Testis (tissue), 3 donors: ENCODE data around the gene SNX1. TPM values are rescaled to one million over a fixed set of nuclear protein-coding genes. Genes with fewer than 3 reads are reported as not detected.

Experiments used
- DNase-seq: peaks from one replicate; pipeline ENCODE4 v3.0.0-alpha.2; 2019
- H3K27ac ChIP-seq, 2 donors: fragments of 200-600 bp; sonication (generic); one replicate each; pipeline ENCODE4 v1.5.1; 2019
- H3K27me3 ChIP-seq: fragments of 200-600 bp; sonication (generic); one replicate; pipeline ENCODE4 v1.5.1; 2019
- H3K36me3 ChIP-seq: fragments of 200-600 bp; sonication (generic); one replicate; pipeline ENCODE4 v1.5.1; 2017; ENCODE audit warnings: low read depth; ENCODE audit errors: missing control alignments
- H3K4me1 ChIP-seq: fragments of 200-600 bp; sonication (generic); one replicate; pipeline ENCODE4 v1.5.1; 2019
- H3K4me3 ChIP-seq, 2 donors: fragments of 200-600 bp; sonication (generic); one replicate each; pipeline ENCODE4 v1.5.1; 2017 to 2019
- H3K9me3 ChIP-seq: fragments of 200-600 bp; sonication (generic); one replicate; pipeline ENCODE4 v1.5.1; 2017
- POLR2A ChIP-seq: fragments of 450-650 bp; IDR thresholded peaks from one replicate; pipeline ENCODE4 v1.6.1; 2017; ENCODE audit warnings: antibody characterized with exemption, mild to moderate bottlenecking, moderate library complexity
- WGBS, 2 donors: methylation state at CpG; one replicate each; pipeline ENCODE4 v1.1.5; 2018; 5-methylcytosine and 5-hydroxymethylcytosine counted together
- intact Hi-C: fragments of 100-400 bp; cut with DNase I; formaldehyde crosslinking; loops from one replicate; pipeline ENCODE4 v1.15.1; 2023; ENCODE audit warnings: low total_unique reads
- polyA plus RNA-seq: library from polyadenylated mRNA; stranded (reverse); fragments of 350-450 nt; fragmentation: Illumina TruSeq; extraction: RNeasy Lipid Tissue Mini Kit (QIAGEN cat#74804); gene quantifications from one replicate; pipeline ENCODE4 v1.2.3, GENCODE V29; 2014; ENCODE audit warnings: low read depth, low replicate concordance; ENCODE audit not compliant: insufficient read depth
- total RNA-seq, 2 donors: library from RNA; depleted of rRNA; stranded (reverse); fragments of >200 nt; gene quantifications; one replicate each; pipeline ENCODE4 v1.2.3, GENCODE V29; 2016
- TF ChIP-seq, protein P1 (sequence below), 3 experiments: fragments of 450-650 bp in 2 of 3; fragments of 200-600 bp in 1 of 3; sonication (generic) in 1 of 3; IDR thresholded peaks; one replicate each; pipeline ENCODE4 v1.5.1; 2016 to 2019; ENCODE audit warnings: antibody characterized with exemption in 3 of 3, mild to moderate bottlenecking in 2 of 3, moderate library complexity in 1 of 3

Gene SNX1
- total and polyA plus RNA-seq, 3 donors from 2014 or later: 79.1 to 93.1 (median 86.0) TPM

GRCh38 chr15:64146885-64147681 lies 51.3 kb downstream of the SNX1 start:
- Histone ChIP-seq H3K36me3 (no peaks in the 10 kb centered on the region), H3K4me1 (peaks cover 8% of the 10 kb centered on the region), H3K27me3 (no peaks in the 10 kb centered on the region), H3K27ac (no peak overlapping the region), H3K4me3 (no peak overlapping the region), H3K9me3 (no peaks in the 10 kb centered on the region)
- TF ChIP-seq, protein P1, sequence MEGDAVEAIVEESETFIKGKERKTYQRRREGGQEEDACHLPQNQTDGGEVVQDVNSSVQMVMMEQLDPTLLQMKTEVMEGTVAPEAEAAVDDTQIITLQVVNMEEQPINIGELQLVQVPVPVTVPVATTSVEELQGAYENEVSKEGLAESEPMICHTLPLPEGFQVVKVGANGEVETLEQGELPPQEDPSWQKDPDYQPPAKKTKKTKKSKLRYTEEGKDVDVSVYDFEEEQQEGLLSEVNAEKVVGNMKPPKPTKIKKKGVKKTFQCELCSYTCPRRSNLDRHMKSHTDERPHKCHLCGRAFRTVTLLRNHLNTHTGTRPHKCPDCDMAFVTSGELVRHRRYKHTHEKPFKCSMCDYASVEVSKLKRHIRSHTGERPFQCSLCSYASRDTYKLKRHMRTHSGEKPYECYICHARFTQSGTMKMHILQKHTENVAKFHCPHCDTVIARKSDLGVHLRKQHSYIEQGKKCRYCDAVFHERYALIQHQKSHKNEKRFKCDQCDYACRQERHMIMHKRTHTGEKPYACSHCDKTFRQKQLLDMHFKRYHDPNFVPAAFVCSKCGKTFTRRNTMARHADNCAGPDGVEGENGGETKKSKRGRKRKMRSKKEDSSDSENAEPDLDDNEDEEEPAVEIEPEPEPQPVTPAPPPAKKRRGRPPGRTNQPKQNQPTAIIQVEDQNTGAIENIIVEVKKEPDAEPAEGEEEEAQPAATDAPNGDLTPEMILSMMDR (IDR thresholded peaks at IDR 0.05): no peak
- TF ChIP-seq POLR2A: no peak
- intact Hi-C loops: no loop called here
- 37 to 64% methylated on average over 11 to 26 of the region's 26 CpGs for WGBS, 2 donors
- DNase-seq: no peak

DNA sequence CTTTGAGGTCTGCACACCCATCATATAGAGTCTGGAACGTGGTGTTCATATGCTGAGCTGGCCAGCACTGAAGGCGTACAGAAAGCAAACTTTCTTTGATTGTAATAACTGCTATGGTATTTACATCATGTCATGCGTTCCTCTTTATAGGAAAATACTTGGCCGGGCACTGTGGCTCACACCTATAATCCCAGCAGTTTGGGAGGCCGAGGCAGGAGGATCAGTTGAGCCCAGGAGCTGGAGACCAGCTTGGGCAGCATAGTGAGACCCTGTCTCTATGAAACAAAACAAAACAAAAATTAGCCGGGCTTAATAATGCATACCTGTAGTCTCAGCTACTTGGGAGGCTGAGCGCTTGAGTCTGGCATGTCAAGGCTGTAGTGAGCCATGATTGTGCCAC lies 52.4 kb downstream of the SNX1 start:
- intact Hi-C loops: no loop called here
- H3K27ac ChIP-seq: no peak overlapping the region
- H3K4me3 ChIP-seq: no peak overlapping the region
- no peak for DNase-seq
- peaks cover 12% of the 10 kb centered on the region for H3K4me1 ChIP-seq
- 73 to 81% methylated on average over 7 of the region's 7 CpGs for WGBS, 2 donors
- no peaks in the 10 kb centered on the region for H3K9me3 ChIP-seq
- no peaks in the 10 kb centered on the region for H3K36me3 ChIP-seq
- H3K27me3 ChIP-seq: no peaks in the 10 kb centered on the region
- TF ChIP-seq, protein P1 (IDR thresholded peaks at IDR 0.05): no peak

DNA sequence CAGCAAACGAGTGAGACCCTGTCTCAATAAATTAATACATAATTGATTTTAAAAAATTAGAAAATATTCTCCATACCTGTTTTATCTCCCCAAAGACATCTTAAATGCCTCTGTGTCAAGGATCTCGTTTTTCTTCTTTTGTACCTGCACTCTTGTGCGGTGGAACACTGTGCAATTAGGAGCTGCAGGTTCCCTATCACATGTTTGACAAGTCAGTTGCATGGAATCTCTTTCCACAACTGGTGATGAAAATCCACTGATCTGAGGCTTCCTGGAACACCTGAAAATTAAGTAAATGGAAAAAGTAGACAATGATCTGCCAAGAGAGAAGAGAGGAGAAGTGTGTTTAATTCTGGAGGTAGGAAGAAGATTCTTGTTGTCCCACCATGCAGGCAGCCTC lies 52.8 kb downstream of the SNX1 start:
- Histone ChIP-seq H3K4me3 (no peak overlapping the region), H3K27me3 (no peaks in the 10 kb centered on the region), H3K9me3 (no peaks in the 10 kb centered on the region), H3K36me3 (no peaks in the 10 kb centered on the region), H3K27ac (no peak overlapping the region), H3K4me1 (peaks cover 16% of the 10 kb centered on the region)
- intact Hi-C loops: no loop called here
- TF ChIP-seq POLR2A: no peak
- WGBS, 2 donors: 74 to 85% methylated on average over 3 of the region's 3 CpGs
- no peak for DNase-seq

DNA sequence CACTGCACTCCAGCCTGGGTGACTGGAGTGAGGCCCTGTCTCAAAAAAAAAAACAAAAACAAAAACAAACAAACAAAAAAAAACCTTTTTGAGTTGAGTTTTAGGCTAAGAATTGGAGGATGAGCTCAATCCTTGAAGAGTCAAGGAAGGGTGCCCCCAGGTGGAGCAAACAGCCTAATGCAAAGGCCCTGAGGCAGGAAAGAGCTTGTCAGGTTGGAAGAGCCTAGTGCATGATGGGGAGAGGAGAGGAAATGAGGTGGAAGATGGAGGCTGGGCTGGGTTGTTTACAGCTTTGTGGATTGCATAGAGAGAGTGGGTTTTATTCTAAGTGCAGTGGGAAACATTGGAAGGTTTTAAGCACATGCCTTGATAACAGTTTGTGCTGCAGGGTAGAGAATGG lies 53.6 kb downstream of the SNX1 start:
- H3K4me3 ChIP-seq: no peak overlapping the region
- TF ChIP-seq, protein P1 (IDR thresholded peaks at IDR 0.05): no peak
- TF ChIP-seq POLR2A: no peak
- no peaks in the 10 kb centered on the region for H3K27me3 ChIP-seq
- no peak for DNase-seq
- intact Hi-C loops: no loop called here
- H3K36me3 ChIP-seq: no peaks in the 10 kb centered on the region
- no peaks in the 10 kb centered on the region for H3K9me3 ChIP-seq
- no peak overlapping the region for H3K27ac ChIP-seq
- H3K4me1 ChIP-seq: peaks cover 19% of the 10 kb centered on the region

GRCh38 chr15:64149893-64150578 lies 54.3 kb downstream of the SNX1 start:
- H3K9me3 ChIP-seq: no peaks in the 10 kb centered on the region
- no peak overlapping the region for H3K4me3 ChIP-seq
- no peaks in the 10 kb centered on the region for H3K36me3 ChIP-seq
- WGBS, 2 donors: 78 to 80% methylated on average over 5 to 9 of the region's 9 CpGs
- H3K27me3 ChIP-seq: no peaks in the 10 kb centered on the region
- no peak overlapping the region for H3K27ac ChIP-seq
- DNase-seq: no peak
- no peak for TF ChIP-seq POLR2A
- TF ChIP-seq, protein P1 (IDR thresholded peaks at IDR 0.05): no peak
- intact Hi-C loops: loop anchor here (5.0 kb wide), 1 partner anchor 53 kb away; the partner anchor contains the start of gene SNX1
- peaks cover 19% of the 10 kb centered on the region for H3K4me1 ChIP-seq
